ENCODE data around the gene CWC22. TPM values are rescaled to one million over a fixed set of nuclear protein-coding genes. Genes with fewer than 3 reads are reported as not detected.
"Not testable (repeated sequence)": the region's sequence is repeated elsewhere in the genome, so short reads cannot be mapped to it uniquely, and the experiment has no call there.

The CWC22 gene
- total and polyA plus RNA-seq, 2 donors (not counting 3 experiments of a cell fraction or from before 2014, with no cell fraction given): 1.8 to 15.7 TPM

DNA sequence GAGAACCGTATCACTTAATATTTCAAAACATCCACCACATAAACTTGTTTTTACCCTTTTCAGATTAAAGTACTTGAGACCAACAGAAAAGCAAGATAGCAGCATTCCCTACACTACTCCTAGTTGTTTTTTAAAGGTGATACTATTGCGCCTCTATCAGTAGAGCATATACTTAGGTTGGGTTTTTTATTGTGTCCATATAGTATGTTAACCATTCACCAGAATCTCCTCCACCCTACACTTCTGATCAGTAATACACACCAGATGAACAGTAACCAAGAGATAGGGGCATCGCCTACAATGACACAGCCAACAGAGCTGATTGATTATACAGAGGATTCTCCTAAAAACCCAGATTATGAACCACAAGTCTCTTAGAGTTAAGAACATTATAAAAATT is 75.6 kb downstream of the CWC22 start:
- H3K4me3 ChIP-seq (replicated peaks in 1 of 3; ENCODE audit: insufficient read depth in 1 of 3, low read depth in 1 of 3, low read length in 3 of 3): no peak overlapping the region
- no peaks in the 10 kb centered on the region for H3K9me1 ChIP-seq (replicated peaks; ENCODE audit: control insufficient read depth, extremely low read depth, insufficient read depth, low read length)
- no peak overlapping the region for H3K9ac ChIP-seq (replicated peaks; ENCODE audit: extremely low read depth, insufficient read depth, low read length)
- FAIRE-seq (no peak), DNase-seq (ENCODE audit: low read depth, low spot score) (no peak)
- ChIA-PET CTCF (no interaction called here), POLR2A (no interaction called here)
- H3K9me3 ChIP-seq (replicated peaks; ENCODE audit: control insufficient read depth, insufficient read depth, low read length): no peaks in the 10 kb centered on the region
- intact Hi-C loops (cut with micrococcal nuclease) (no loop called here), dilution Hi-C loops (cut with MboI; ENCODE audit: extremely low pct_ligation_motif_present, low sequenced_read_pairs) (no loop called here)
- no peak overlapping the region for H3K27ac ChIP-seq (ENCODE audit: insufficient read depth, low read depth, low read length)
- no peak for TF ChIP-seq GATA2 (IDR thresholded peaks at IDR 0.05; ENCODE audit: insufficient read depth, insufficient read length, low read depth, low read length)
- TF ChIP-seq JUN (IDR thresholded peaks at IDR 0.05; ENCODE audit: borderline replicate concordance, insufficient read depth, insufficient read length, low read depth): no peak
- TF ChIP-seq, protein P1, sequence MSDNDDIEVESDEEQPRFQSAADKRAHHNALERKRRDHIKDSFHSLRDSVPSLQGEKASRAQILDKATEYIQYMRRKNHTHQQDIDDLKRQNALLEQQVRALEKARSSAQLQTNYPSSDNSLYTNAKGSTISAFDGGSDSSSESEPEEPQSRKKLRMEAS (IDR thresholded peaks at IDR 0.05; ENCODE audit: insufficient read depth, insufficient read length): no peak
- no peak for TF ChIP-seq MYC (IDR thresholded peaks at IDR 0.05; ENCODE audit: low read depth, low read length)
- TF ChIP-seq POLR2A (IDR thresholded peaks at IDR 0.05; ENCODE audit: low read depth, low read length): no peak
- no peak for TF ChIP-seq POLR2AphosphoS5 (IDR thresholded peaks at IDR 0.05; ENCODE audit: insufficient read depth, low read depth, low read length)
- no peak overlapping the region for H3K4me2 ChIP-seq (ENCODE audit: insufficient read depth, low read length)
- BruUV-seq (replicated peaks): no TSS peak
- H3K36me3 ChIP-seq (ENCODE audit: control insufficient read depth in 2 of 2, extremely low read depth in 1 of 2, insufficient read depth in 2 of 2, low read length in 2 of 2): no peaks in the 10 kb centered on the region
- H4K20me1 ChIP-seq (replicated peaks; ENCODE audit: control insufficient read depth, extremely low read depth, insufficient read depth, low read length): no peaks in the 10 kb centered on the region
- no peaks in the 10 kb centered on the region for H3K79me2 ChIP-seq (ENCODE audit: control insufficient read depth, insufficient read depth, low read length)
- no peak overlapping the region for H2AFZ ChIP-seq (ENCODE audit: low read depth, low read length)
- no peaks in the 10 kb centered on the region for H3K4me1 ChIP-seq (ENCODE audit: control insufficient read depth, extremely low read depth, insufficient read depth, low read length)
- H3K27me3 ChIP-seq (ENCODE audit: control insufficient read depth in 2 of 2, insufficient read depth in 2 of 2, low read length in 2 of 2): no peaks in the 10 kb centered on the region

DNA sequence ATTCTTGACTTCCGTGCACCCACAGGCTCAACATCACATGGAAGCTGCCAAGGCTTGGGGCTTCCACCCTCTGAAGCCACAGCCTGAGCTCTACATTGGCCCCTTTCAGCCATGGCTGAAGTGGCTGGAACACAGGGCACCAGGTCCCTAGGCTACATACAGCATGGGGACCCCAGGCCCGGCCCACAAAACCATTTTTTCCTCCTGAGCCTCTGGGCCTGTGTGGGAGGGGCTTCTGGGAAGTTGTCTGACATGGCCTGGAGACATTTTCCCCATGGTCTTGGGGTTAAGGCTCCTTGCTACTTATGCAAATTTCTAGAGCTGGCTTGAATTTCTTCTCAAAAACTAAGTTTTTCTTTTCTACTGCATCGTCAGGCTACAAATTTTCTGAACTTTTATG is 77.1 kb downstream of the CWC22 start:
- H3K36me3 ChIP-seq (ENCODE audit: control insufficient read depth in 2 of 2, extremely low read depth in 1 of 2, insufficient read depth in 2 of 2, low read length in 2 of 2); H3K9me3 ChIP-seq (replicated peaks; ENCODE audit: control insufficient read depth, insufficient read depth, low read length); H3K27ac ChIP-seq (ENCODE audit: insufficient read depth, low read depth, low read length); H3K4me2 ChIP-seq (ENCODE audit: insufficient read depth, low read length); H4K20me1 ChIP-seq (replicated peaks; ENCODE audit: control insufficient read depth, extremely low read depth, insufficient read depth, low read length); POLR2A ChIA-PET; FAIRE-seq; H3K27me3 ChIP-seq (ENCODE audit: control insufficient read depth in 2 of 2, insufficient read depth in 2 of 2, low read length in 2 of 2); BruUV-seq (replicated peaks); DNase-seq (ENCODE audit: low read depth, low spot score); intact Hi-C loops (cut with micrococcal nuclease); dilution Hi-C loops (cut with MboI; ENCODE audit: extremely low pct_ligation_motif_present, low sequenced_read_pairs); H3K4me1 ChIP-seq (ENCODE audit: control insufficient read depth, extremely low read depth, insufficient read depth, low read length); H3K79me2 ChIP-seq (ENCODE audit: control insufficient read depth, insufficient read depth, low read length); H3K4me3 ChIP-seq (replicated peaks in 1 of 3; ENCODE audit: insufficient read depth in 1 of 3, low read depth in 1 of 3, low read length in 3 of 3); H3K9me1 ChIP-seq (replicated peaks; ENCODE audit: control insufficient read depth, extremely low read depth, insufficient read depth, low read length); CTCF ChIA-PET; H3K9ac ChIP-seq (replicated peaks; ENCODE audit: extremely low read depth, insufficient read depth, low read length); H2AFZ ChIP-seq (ENCODE audit: low read depth, low read length): not testable (repeated sequence)
